ENCODE results near the gene CTNNA3. TPM values are rescaled to one million over a fixed set of nuclear protein-coding genes. Genes with fewer than 3 reads are reported as not detected.

The CTNNA3 gene
- total RNA-seq, 4 donors from 2014 or later, result 1.5 to 9.8 (median 4.3) TPM

GRCh38 chr10:66353422-66353821, 1342.6 kb downstream of the CTNNA3 start:
- DNase-seq, result no peak
- intact Hi-C loops (cut with DNase I; ENCODE audit: low total_unique reads), result no loop called here
- TF ChIP-seq CTCF (IDR thresholded peaks at IDR 0.05) (no peak), POLR2A (IDR thresholded peaks at IDR 0.05) (no peak)
- Histone ChIP-seq H3K27me3 (no peaks in the 10 kb centered on the region), H3K27ac (no peak overlapping the region), H3K4me1 (no peaks in the 10 kb centered on the region), H3K36me3 (no peaks in the 10 kb centered on the region), H3K4me3 (no peak overlapping the region), H3K9me3 (no peaks in the 10 kb centered on the region)

- intact Hi-C loops (cut with DNase I; ENCODE audit: low total_unique reads), result no loop called here
- Histone ChIP-seq H3K36me3 (no peaks in the 10 kb centered on the region), H3K27ac (no peak overlapping the region), H3K4me3 (no peak overlapping the region), H3K9me3 (no peaks in the 10 kb centered on the region), H3K27me3 (no peaks in the 10 kb centered on the region), H3K4me1 (no peaks in the 10 kb centered on the region)
- TF ChIP-seq CTCF (IDR thresholded peaks at IDR 0.05) (no peak), POLR2A (IDR thresholded peaks at IDR 0.05) (no peak)
- DNase-seq, result no peak
Measured at GRCh38 chr10:66350622-66351399, 1345.2 kb downstream of the CTNNA3 start.

- Histone ChIP-seq H3K36me3 (no peaks in the 10 kb centered on the region), H3K27ac (no peak overlapping the region), H3K27me3 (no peaks in the 10 kb centered on the region), H3K4me1 (no peaks in the 10 kb centered on the region), H3K4me3 (no peak overlapping the region), H3K9me3 (no peaks in the 10 kb centered on the region)
- TF ChIP-seq POLR2A (IDR thresholded peaks at IDR 0.05), result no peak
- TF ChIP-seq CTCF (IDR thresholded peaks at IDR 0.05), result no peak
- intact Hi-C loops (cut with DNase I; ENCODE audit: low total_unique reads), result no loop called here
- no peak for DNase-seq
Measured at GRCh38 chr10:66349726-66350125, 1346.3 kb downstream of the CTNNA3 start.

- Histone ChIP-seq H3K9me3 (no peaks in the 10 kb centered on the region), H3K36me3 (no peaks in the 10 kb centered on the region), H3K27me3 (no peaks in the 10 kb centered on the region), H3K4me3 (no peak overlapping the region), H3K4me1 (no peaks in the 10 kb centered on the region), H3K27ac (no peak overlapping the region)
- DNase-seq, result no peak
- TF ChIP-seq POLR2A (IDR thresholded peaks at IDR 0.05) (no peak), CTCF (IDR thresholded peaks at IDR 0.05) (no peak)
- intact Hi-C loops (cut with DNase I; ENCODE audit: low total_unique reads), result no loop called here
Measured at GRCh38 chr10:66349076-66349475, 1346.9 kb downstream of the CTNNA3 start.

- H3K36me3 ChIP-seq, result no peaks in the 10 kb centered on the region
- no peak for DNase-seq
- H3K4me3 ChIP-seq, result no peak overlapping the region
- TF ChIP-seq POLR2A (IDR thresholded peaks at IDR 0.05), result no peak
- no peak for TF ChIP-seq CTCF (IDR thresholded peaks at IDR 0.05)
- no peaks in the 10 kb centered on the region for H3K9me3 ChIP-seq
- H3K4me1 ChIP-seq, result no peaks in the 10 kb centered on the region
- no peak overlapping the region for H3K27ac ChIP-seq
- H3K27me3 ChIP-seq, result no peaks in the 10 kb centered on the region
- intact Hi-C loops (cut with DNase I; ENCODE audit: low total_unique reads), result no loop called here
Measured at GRCh38 chr10:66337211-66337610, 1358.8 kb downstream of the CTNNA3 start.

Data from uterus (tissue), 4 donors.